GM19468 (cell line): ENCODE measurements around the gene SCFD2.
"Not testable (repeated sequence)": the region's sequence is repeated elsewhere in the genome, so short reads cannot be mapped to it uniquely, and the experiment has no call there.

Experiments
- ATAC-seq: cut with Tn5 transposase; IDR thresholded peaks from one replicate; pipeline ENCODE4 v1.9.1; 2021; ENCODE audit warnings: mild to moderate bottlenecking, moderate library complexity, moderate number of reproducible peaks; ENCODE audit not compliant: unreplicated experiment; ENCODE audit errors: extremely low read depth

The SCFD2 gene

GRCh38 chr4:53156896-53157295 is 209.0 kb downstream of the SCFD2 start:
- no peak for ATAC-seq

GRCh38 chr4:53152467-53152866 is 213.4 kb downstream of the SCFD2 start:
- no peak for ATAC-seq

GRCh38 chr4:53151489-53151788 is 214.4 kb downstream of the SCFD2 start:
- ATAC-seq: no peak

GRCh38 chr4:53150631-53151488 is 215.0 kb downstream of the SCFD2 start:
- no peak for ATAC-seq

- ATAC-seq: no peak
Measured at GRCh38 chr4:53147711-53148110, 218.2 kb downstream of the SCFD2 start.

GRCh38 chr4:53147197-53147596 is 218.7 kb downstream of the SCFD2 start:
- ATAC-seq: no peak

GRCh38 chr4:53141308-53141707 is 224.6 kb downstream of the SCFD2 start:
- no peak for ATAC-seq

- not testable (repeated sequence) for ATAC-seq
Measured at GRCh38 chr4:53139256-53139655, 226.6 kb downstream of the SCFD2 start.

GRCh38 chr4:53137468-53137867 is 228.4 kb downstream of the SCFD2 start:
- ATAC-seq: no peak

- ATAC-seq: no peak
Measured at GRCh38 chr4:53136954-53137353, 228.9 kb downstream of the SCFD2 start.

GRCh38 chr4:53132132-53132891 is 233.5 kb downstream of the SCFD2 start:
- no peak for ATAC-seq

- no peak for ATAC-seq
Measured at GRCh38 chr4:53131562-53131925, 234.3 kb downstream of the SCFD2 start.

GRCh38 chr4:53130896-53131561 is 234.8 kb downstream of the SCFD2 start:
- ATAC-seq: no peak

- no peak for ATAC-seq
Measured at GRCh38 chr4:53128706-53129357, 237.0 kb downstream of the SCFD2 start.

GRCh38 chr4:53128231-53128630 is 237.6 kb downstream of the SCFD2 start:
- ATAC-seq: no peak

- ATAC-seq: no peak
Measured at GRCh38 chr4:53127365-53127764, 238.5 kb downstream of the SCFD2 start.

GRCh38 chr4:53126099-53126498 is 239.8 kb downstream of the SCFD2 start:
- ATAC-seq: no peak

GRCh38 chr4:53123819-53124218 is 242.0 kb downstream of the SCFD2 start:
- no peak for ATAC-seq

- no peak for ATAC-seq
Measured at GRCh38 chr4:53123171-53123570, 242.7 kb downstream of the SCFD2 start.

GRCh38 chr4:53122280-53123116 is 243.4 kb downstream of the SCFD2 start:
- no peak for ATAC-seq
